GM19043 (cell line): ENCODE measurements around the gene HEXD.

Experiments
- ATAC-seq: cut with Tn5 transposase; IDR thresholded peaks from one replicate; pipeline ENCODE4 v1.9.1; 2021; ENCODE audit warnings: low read depth; ENCODE audit not compliant: unreplicated experiment

Gene HEXD

DNA sequence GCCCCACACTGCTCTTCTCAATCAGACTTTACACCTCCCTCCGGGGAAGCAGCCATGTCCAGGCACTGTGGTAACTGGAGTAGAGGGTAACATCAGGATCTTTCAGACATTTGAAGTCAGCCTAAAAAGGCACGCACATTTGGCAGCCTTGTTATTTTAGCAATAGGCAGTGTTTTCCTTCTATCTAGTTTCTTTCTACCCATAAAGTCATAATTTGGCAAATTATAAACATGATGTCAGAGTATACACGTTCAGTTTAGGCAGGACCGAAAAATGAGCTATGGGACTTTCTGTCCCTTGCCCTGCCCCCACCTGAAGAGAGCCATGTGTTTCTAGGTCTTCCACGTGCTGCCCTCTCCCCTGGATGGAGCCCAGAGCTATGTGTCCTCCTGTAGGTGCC is 61.5 kb downstream of the HEXD start:
- no peak for ATAC-seq

DNA sequence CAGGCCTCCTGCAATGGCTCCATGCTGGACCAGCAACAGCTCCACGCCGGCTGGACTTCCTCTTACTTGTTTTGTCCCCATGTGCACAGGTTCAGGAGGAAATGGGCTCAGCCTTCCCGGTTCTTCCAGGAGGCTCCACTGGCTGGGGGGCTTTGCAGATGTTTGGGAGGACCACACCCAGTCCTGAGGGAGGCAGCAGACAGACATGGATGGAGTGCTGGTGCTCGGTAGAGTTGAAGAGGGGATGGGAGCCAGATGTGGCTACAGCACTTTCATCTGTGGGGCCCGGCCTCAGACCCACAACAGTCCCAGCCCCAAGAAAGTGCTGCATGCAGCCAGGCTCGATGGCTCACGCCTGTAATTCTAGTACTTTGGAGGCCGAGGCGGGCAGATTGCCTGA is 62.2 kb downstream of the HEXD start:
- no peak for ATAC-seq

DNA sequence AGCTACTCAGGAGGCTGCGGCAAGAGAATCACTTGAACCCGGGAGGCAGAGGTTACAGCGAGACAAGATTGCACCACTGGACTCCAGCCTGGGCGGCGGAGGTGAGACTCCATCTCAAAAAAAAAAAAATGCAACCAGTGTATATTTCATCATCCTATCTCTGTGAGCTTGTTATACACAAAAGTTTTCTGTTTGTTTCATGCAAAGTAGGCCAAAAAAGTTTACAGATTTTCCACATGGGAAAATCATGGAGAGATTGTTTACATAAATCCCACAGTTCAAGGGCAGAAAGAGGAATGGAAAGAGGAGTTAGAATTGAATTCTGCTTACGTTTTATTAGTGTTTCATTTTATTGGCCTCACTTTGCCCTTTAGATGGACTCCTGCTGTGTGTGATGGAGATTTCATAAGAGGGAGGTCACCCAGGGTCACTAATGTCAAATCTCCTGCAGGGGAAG is 65.1 kb downstream of the HEXD start:
- ATAC-seq = no peak

DNA sequence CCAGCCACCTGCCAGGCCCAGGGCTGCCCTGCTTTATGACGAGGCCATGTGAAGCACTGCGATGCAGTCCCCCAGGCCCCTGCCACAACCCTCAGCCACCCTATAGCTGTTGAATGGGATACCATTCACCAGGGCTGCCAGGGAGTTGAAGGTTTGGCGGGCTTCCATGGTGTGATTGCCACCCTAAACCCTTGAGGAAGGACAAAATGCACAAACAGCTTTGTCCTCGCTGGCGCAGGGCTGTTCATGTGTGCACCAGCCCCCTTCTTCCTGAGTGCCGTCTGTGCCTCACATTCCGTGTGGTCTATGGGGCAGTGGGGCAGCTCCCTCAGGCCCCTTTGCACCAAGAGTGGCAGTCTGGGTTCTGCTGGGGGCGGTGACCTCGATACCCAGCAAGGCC is 65.7 kb downstream of the HEXD start:
- no peak for ATAC-seq

- no peak for ATAC-seq
Observed at GRCh38 chr17:82486231-82487094, 68.3 kb downstream of the HEXD start.

GRCh38 chr17:82487910-82488309 is 69.8 kb downstream of the HEXD start:
- no peak for ATAC-seq

- ATAC-seq = no peak
Observed at GRCh38 chr17:82489117-82489516, 71.0 kb downstream of the HEXD start.

GRCh38 chr17:82489851-82490511 is 71.8 kb downstream of the HEXD start:
- no peak for ATAC-seq

DNA sequence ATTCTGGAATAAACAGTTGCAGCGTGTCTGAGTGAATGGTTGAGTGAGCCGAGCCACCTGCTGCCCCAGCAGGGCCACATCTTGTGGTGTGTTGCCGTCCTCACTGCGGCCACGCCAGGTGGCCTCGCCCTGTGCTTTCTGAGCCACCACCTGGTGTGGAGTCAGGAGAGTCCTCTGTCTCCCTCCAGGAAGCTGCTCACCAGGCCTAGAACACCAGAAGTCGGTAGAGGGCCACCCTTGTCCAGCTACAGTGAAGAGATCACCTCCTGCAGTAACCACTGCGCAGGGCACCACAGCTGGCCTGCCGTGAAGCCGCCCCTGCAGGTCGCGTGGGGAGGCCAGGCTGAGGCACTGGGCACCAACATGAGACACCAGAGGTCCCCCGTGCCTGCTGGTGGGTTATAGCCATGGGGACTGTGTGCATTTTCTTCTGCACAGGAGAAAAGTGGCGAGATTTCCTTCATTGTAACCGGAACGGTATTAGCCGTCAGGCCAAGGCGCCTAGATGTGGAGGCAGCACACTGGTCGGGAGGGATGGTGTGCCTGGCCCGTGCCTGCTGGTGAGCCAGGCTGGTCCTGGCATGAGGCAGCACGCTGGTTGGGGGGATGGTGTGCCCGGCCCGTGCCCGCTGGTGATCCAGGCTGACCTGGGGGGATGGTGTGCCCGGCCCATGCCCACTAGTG is 72.5 kb downstream of the HEXD start:
- no peak for ATAC-seq

- no peak for ATAC-seq
Observed at GRCh38 chr17:82491196-82491530, 73.0 kb downstream of the HEXD start.

DNA sequence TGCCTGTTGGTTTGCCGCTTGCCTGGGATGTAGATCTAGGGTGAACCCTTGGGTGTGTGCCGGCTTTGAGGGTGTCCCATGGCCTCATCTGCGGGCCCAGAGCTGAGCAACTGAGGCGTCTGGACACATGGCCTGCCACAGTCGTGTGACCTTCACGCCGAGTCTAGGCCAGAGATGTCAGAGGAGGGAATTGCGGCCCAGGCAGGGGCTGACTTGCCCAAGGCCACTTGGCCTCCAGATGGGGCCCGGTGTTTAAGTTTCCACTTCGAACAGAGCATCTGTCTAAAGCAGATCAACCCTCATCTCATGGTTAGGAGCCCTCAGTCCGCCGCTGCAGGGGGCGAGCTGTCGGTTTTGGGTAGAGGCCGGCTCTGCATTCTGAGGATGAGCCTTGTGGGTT is 73.4 kb downstream of the HEXD start:
- ATAC-seq = no peak
